ENCODE results near the gene HLA-B.
"Not testable (repeated sequence)": the region's sequence is repeated elsewhere in the genome, so short reads cannot be mapped to it uniquely, and the experiment has no call there.

Gene HLA-B

GRCh38 chr6:31356946-31357466, at the start of gene HLA-B:
HLA-B (minus strand) TSS chr6:31357179; CDS start chr6:31357158, 21 bp downstream.
- no peaks in the 10 kb centered on the region for H3K4me1 Mint-ChIP-seq
- H3K27me3 Mint-ChIP-seq (ENCODE audit: low read depth) = peaks cover 95% of the 10 kb centered on the region
- no peak for TF ChIP-seq CTCF (IDR thresholded peaks at IDR 0.05; ENCODE audit: unreplicated experiment in 3 of 3)
- no peak within 1 kb of the TSS for H3K27ac Mint-ChIP-seq
- no peaks in the 10 kb centered on the region for H3K36me3 Mint-ChIP-seq (ENCODE audit: low read depth)
- peak within 1 kb of the TSS; percentile 80 to 85 (median 84) for H3K4me3 Mint-ChIP-seq
- H3K9me3 Mint-ChIP-seq = peaks cover 3% of the 10 kb centered on the region

DNA sequence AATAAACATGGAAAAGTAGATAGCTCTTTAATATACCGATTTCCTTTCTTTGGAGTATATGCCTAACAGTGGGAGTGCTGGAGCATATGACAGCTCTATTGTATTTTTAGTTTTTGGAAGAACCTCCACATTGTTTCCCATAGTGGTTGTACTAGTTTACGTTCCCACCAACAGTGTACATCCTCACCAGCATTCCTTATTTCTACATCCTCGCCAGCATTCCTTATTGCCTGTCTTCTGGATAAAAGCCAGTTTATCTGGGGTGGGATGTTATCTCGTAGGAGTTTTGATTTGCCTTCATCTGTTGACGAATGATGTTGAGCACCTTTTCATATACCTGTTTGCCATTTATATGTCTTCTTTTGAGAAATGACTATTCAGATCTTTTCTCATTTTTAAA, 49.0 kb upstream of the HLA-B start:
- Mint-ChIP-seq H3K27me3 (ENCODE audit: low read depth) (peaks cover 37% of the 10 kb centered on the region), H3K4me3 (peak overlapping the region; percentile 43 to 62 (median 59)), H3K36me3 (ENCODE audit: low read depth) (no peaks in the 10 kb centered on the region), H3K9me3 (no peaks in the 10 kb centered on the region), H3K27ac (no peak overlapping the region), H3K4me1 (peaks cover 17% of the 10 kb centered on the region)
- no peak for TF ChIP-seq CTCF (IDR thresholded peaks at IDR 0.05; ENCODE audit: unreplicated experiment in 3 of 3)

DNA sequence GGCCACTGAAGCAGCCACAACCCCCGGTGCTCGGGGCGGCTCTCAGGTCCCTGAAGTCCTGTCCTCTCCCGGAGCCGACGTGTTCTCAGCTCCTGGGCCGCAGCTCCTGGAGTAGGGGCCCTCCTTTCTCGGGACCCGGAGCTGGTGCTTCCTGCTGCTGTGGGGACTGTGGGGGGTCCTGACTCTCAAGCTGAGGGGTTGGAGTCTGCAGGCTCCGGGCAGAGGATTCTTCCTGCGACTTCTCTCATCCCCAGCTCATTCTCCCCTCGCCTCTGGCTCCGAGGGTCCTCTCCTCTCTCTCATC, 47.0 kb upstream of the HLA-B start:
- not testable (repeated sequence) for H3K9me3 Mint-ChIP-seq; H3K36me3 Mint-ChIP-seq (ENCODE audit: low read depth)
- peaks cover 27% of the 10 kb centered on the region for H3K4me1 Mint-ChIP-seq
- H3K4me3 Mint-ChIP-seq = peak overlapping the region; percentile 84 to 95 (median 88)
- peaks cover 43% of the 10 kb centered on the region for H3K27me3 Mint-ChIP-seq (ENCODE audit: low read depth)
- peak overlapping the region; percentile 21 to 75 (median 64) for H3K27ac Mint-ChIP-seq

GRCh38 chr6:31403283-31404060, 46.5 kb upstream of the HLA-B start, which contains the start of gene MICA:
MICA (plus strand) TSS chr6:31403595; CDS start chr6:31403633, 38 bp downstream.
- Mint-ChIP-seq H3K4me3 (peak within 1 kb of the TSS; percentile 84 to 95 (median 88)), H3K9me3 (no peaks in the 10 kb centered on the region), H3K36me3 (ENCODE audit: low read depth) (no peaks in the 10 kb centered on the region), H3K4me1 (peaks cover 27% of the 10 kb centered on the region), H3K27me3 (ENCODE audit: low read depth) (peaks cover 41% of the 10 kb centered on the region), H3K27ac (peak within 1 kb of the TSS; percentile 21 to 75 (median 64))
- no peak for TF ChIP-seq CTCF (IDR thresholded peaks at IDR 0.05; ENCODE audit: unreplicated experiment in 3 of 3)

DNA sequence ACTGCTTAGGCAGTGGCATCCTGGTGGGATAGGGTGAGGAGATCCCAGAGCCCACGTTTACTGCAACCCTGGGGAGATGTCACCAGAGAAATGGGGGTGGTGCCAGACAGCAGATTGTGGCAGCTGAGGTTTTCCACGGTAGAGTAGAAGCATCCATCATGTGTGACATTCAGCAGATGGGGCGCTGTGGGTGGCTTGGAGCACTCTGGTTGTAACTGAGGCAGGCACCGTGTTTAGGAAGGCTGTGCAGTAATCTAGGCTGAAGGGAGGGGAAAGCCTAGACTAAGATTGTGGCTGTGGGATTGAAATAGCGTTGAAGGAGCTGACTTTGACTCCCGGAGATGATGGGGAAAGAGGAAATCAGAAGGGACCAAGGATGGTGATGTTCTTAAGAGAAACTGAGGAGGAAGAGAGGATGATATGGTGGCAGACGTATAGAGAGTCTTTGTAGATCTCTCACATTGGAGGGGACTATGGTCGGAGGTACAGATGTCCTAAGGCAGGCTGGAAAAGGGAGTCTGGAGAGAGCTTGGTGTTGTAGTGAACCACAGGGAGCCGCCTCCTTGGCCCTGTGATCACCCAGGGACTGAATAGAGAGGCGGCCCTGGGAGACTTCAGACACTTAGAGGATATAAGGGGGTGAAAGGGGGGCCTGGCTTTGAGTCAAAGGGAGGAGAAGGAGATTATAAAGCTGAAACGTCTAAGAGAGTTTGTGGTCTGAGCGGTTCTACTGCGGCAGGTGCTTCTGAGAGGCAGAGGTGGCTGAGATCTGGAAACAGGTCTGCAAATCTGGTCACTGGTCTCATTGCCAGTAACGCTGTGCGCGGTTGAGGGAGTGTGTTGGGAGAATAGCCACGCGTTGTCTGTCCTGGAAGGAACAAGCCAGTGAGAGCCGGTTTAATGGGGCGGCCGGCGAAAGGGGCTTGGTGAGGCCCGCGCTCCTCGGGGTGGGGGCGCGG, 45.6 kb upstream of the HLA-B start:
- peaks cover 27% of the 10 kb centered on the region for H3K4me1 Mint-ChIP-seq
- no peaks in the 10 kb centered on the region for H3K36me3 Mint-ChIP-seq (ENCODE audit: low read depth)
- peaks cover 38% of the 10 kb centered on the region for H3K27me3 Mint-ChIP-seq (ENCODE audit: low read depth)
- peak overlapping the region; percentile 84 to 95 (median 88) for H3K4me3 Mint-ChIP-seq
- no peak for TF ChIP-seq CTCF (IDR thresholded peaks at IDR 0.05; ENCODE audit: unreplicated experiment in 3 of 3)
- H3K9me3 Mint-ChIP-seq = no peaks in the 10 kb centered on the region
- H3K27ac Mint-ChIP-seq = peak overlapping the region; percentile 21 to 75 (median 64)

- H3K27me3 Mint-ChIP-seq (ENCODE audit: low read depth) = peaks cover 38% of the 10 kb centered on the region
- no peak for TF ChIP-seq CTCF (IDR thresholded peaks at IDR 0.05; ENCODE audit: unreplicated experiment in 3 of 3)
- H3K4me1 Mint-ChIP-seq = peaks cover 32% of the 10 kb centered on the region
- peak overlapping the region; percentile 84 to 88 (median 85) for H3K4me3 Mint-ChIP-seq
- H3K36me3 Mint-ChIP-seq (ENCODE audit: low read depth) = no peaks in the 10 kb centered on the region
- H3K27ac Mint-ChIP-seq = peak overlapping the region in 2 of 3 experiments; percentile 40 to 69
- H3K9me3 Mint-ChIP-seq = no peaks in the 10 kb centered on the region
Measured at GRCh38 chr6:31401403-31401802, 44.4 kb upstream of the HLA-B start.
